IPS-20b (cell line): Measurements from ENCODE around the gene CCPG1.

ENCODE experiments used
- H3K27ac ChIP-seq: one replicate; pipeline ENCODE4 v1.5.1; 2013; ENCODE audit warnings: low read length
- H3K27me3 ChIP-seq: 2 replicates; pipeline ENCODE4 v1.6.1; 2013; ENCODE audit warnings: mild to moderate bottlenecking, low read length, inconsistent platforms; ENCODE audit not compliant: insufficient read depth
- H3K36me3 ChIP-seq: 2 replicates; pipeline ENCODE4 v1.6.1; 2013; ENCODE audit warnings: low read depth, mild to moderate bottlenecking, inconsistent platforms, low read length, moderate library complexity; ENCODE audit not compliant: insufficient read depth
- H3K4me1 ChIP-seq: 2 replicates; pipeline ENCODE4 v1.6.1; 2013; ENCODE audit warnings: mild to moderate bottlenecking, control low read depth, inconsistent platforms, low read length, moderate library complexity; ENCODE audit not compliant: insufficient read depth
- H3K4me3 ChIP-seq: 2 replicates; pipeline ENCODE4 v1.5.1; 2013; ENCODE audit warnings: mild to moderate bottlenecking, low read length, inconsistent platforms
- H3K9ac ChIP-seq: 2 replicates; pipeline ENCODE4 v1.6.1; 2013; ENCODE audit warnings: low read depth, mild to moderate bottlenecking, inconsistent platforms, low read length, moderate library complexity
- H3K9me3 ChIP-seq: 2 replicates; pipeline ENCODE4 v1.6.1; 2013; ENCODE audit warnings: mild to moderate bottlenecking, low read depth, low read length, inconsistent platforms; ENCODE audit not compliant: insufficient read depth

CCPG1 gene

DNA sequence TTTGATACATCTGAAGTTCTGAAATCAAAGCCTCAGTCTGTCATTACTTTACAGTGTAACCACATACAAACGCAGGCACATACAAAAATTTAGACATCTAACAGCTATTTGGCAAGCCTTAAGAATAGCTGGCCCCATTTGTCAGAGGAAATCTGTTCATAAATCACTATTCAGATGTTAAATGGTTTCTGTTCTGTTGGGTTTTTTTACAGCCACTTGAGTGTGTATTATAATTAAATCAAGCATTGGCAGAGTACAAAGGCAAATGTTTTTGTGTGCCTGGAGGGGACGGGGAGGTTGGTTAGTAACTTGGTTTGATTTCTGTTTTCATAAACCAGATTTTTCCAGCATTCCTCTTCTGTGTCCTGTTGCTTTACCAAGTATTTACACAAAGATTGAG lies 65.0 kb downstream of the CCPG1 start:
- Histone ChIP-seq H3K27ac (no peak overlapping the region), H3K36me3 (no peaks in the 10 kb centered on the region), H3K4me3 (no peak overlapping the region), H3K4me1 (peaks cover 13% of the 10 kb centered on the region), H3K9me3 (no peaks in the 10 kb centered on the region), H3K9ac (no peak overlapping the region), H3K27me3 (no peaks in the 10 kb centered on the region)

DNA sequence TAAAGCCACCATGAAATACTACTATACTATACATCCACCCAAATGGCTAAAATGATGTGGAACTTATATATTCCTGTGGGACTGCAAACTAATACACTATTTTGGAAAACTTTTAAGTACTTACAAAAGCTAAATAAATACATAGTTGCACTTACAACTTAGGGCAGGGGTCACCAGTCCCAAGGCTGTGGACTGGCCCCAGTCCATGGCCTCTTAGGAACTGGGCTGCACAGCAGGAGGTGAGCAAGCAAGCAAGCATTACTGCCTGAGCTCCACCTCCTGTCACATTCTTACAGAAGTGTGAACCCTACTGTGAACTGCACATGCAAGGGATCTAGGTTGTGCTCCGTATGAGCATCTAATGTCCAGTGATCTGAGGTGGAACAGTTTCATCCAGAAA lies 71.0 kb downstream of the CCPG1 start:
- Histone ChIP-seq H3K9ac (no peak overlapping the region), H3K4me3 (no peak overlapping the region), H3K4me1 (no peaks in the 10 kb centered on the region), H3K27ac (no peak overlapping the region), H3K27me3 (no peaks in the 10 kb centered on the region), H3K36me3 (no peaks in the 10 kb centered on the region), H3K9me3 (no peaks in the 10 kb centered on the region)

DNA sequence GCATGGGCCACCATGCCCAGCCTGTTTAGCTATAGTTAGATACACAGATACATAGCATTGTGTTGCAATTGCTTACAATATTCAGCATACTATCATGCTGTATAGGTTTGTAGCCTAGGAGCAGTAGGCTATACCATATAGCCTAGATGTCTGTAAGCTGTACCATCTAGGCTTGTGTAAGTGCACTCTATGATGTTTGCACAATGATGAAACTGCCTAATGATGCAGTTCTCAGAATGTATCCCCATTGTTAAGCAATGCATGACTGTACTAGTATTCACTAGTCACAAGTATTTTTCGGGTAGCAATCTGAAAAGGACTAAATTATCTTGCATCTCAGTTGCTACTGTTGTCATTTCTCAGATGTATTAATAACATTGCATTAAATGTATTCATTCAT lies 73.2 kb downstream of the CCPG1 start:
- no peaks in the 10 kb centered on the region for H3K36me3 ChIP-seq

DNA sequence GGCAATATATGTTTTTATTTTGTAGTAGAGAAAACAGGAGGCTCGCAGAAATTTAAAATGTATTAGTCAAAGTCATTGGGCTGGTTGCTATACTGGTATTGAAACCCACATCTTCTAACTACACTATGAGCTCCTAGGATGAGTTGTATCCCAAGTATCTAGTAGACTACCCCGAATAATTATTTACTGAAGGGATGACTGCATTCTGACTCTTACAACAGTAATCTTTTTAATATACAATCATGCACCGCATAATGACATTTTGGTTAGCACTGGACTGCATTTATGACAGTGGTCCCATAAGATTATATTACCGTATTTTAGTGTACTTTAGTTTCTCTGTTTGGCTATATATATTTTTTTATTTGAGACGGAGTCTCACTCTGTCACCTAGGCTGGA lies 73.8 kb downstream of the CCPG1 start:
- no peaks in the 10 kb centered on the region for H3K9me3 ChIP-seq
- no peak overlapping the region for H3K27ac ChIP-seq

More for the DNA sequence above, 73.2 kb downstream of the CCPG1 start:
- H3K9me3 ChIP-seq = no peaks in the 10 kb centered on the region
- H3K4me3 ChIP-seq = no peak overlapping the region
- H3K27me3 ChIP-seq = no peaks in the 10 kb centered on the region
- no peaks in the 10 kb centered on the region for H3K4me1 ChIP-seq
- H3K27ac ChIP-seq = no peak overlapping the region
- no peak overlapping the region for H3K9ac ChIP-seq

DNA sequence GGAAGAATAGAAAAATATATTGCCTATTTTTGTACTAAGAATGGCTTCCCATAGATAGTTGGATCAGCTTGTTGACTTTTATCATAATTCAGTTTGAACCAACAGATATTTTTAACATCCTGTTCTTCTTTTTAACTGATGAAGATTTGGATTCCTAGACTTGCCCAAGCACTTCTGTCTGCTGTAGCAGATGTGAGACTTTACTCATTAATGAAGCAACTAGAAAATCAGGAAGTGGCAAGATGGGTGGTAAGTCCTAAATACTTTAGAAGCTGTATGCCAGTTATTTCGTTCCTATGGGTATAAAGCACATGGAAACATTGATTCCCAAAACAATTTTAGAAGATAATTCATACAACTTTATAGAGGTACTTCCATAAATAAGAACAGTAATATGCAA lies 80.8 kb downstream of the CCPG1 start:
- H3K36me3 ChIP-seq = no peaks in the 10 kb centered on the region
- H3K9me3 ChIP-seq = no peaks in the 10 kb centered on the region
- H3K4me1 ChIP-seq = peaks cover 9% of the 10 kb centered on the region; the same call in 1 of the 2 replicates
- no peak overlapping the region for H3K27ac ChIP-seq
- no peak overlapping the region for H3K4me3 ChIP-seq
- H3K27me3 ChIP-seq = no peaks in the 10 kb centered on the region
- H3K9ac ChIP-seq = no peak overlapping the region

More for the DNA sequence above, 73.8 kb downstream of the CCPG1 start:
- no peaks in the 10 kb centered on the region for H3K36me3 ChIP-seq
- H3K4me1 ChIP-seq = no peaks in the 10 kb centered on the region
- H3K27me3 ChIP-seq = no peaks in the 10 kb centered on the region
- H3K9ac ChIP-seq = no peak overlapping the region
- no peak overlapping the region for H3K4me3 ChIP-seq

DNA sequence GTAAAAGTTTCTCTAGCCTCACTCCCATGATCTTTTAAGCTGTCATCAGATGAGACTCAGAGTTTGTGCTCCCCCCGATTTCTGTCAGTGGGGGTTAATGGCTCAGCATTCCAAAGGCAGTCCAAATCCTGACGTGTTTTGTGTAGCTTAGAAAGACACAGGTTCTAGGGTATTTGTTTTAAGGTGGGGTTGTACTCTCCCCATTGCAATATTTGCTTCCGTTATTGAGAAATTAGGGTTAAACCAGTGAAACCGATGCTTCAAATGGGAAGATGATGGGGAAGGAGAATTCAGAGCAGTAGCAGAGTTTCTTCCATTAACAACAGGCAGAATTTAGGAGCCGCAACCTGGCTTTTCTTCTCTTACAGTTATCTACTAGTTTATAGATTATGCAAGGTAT lies 85.7 kb downstream of the CCPG1 start:
- no peaks in the 10 kb centered on the region for H3K27me3 ChIP-seq
- no peak overlapping the region for H3K9ac ChIP-seq
- no peaks in the 10 kb centered on the region for H3K36me3 ChIP-seq
- H3K9me3 ChIP-seq = no peaks in the 10 kb centered on the region
- no peak overlapping the region for H3K27ac ChIP-seq
- peaks cover 9% of the 10 kb centered on the region; the same call in 1 of the 2 replicates for H3K4me1 ChIP-seq
- H3K4me3 ChIP-seq = no peak overlapping the region

DNA sequence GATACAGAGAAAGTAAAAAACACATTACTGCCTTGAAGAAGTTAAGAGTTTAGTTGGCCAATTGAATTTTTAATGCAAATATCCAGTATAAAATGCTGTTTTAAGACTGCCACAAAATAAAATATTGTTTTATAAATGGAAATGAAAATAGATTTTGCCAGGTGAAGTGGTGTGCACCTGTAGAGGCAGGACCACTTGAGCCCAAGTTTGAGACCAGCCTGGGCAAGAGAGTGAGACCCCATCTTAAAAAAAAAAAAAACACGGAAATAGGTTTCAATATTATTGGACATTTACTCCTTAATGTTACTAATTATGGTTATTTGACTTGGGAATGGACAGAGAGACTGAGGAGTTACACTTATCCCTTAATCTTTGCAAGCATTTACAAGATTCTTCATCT lies 87.2 kb downstream of the CCPG1 start:
- Histone ChIP-seq H3K9me3 (no peaks in the 10 kb centered on the region), H3K36me3 (no peaks in the 10 kb centered on the region), H3K4me1 (peaks cover 9% of the 10 kb centered on the region; the same call in 1 of the 2 replicates), H3K27me3 (no peaks in the 10 kb centered on the region), H3K27ac (no peak overlapping the region), H3K4me3 (no peak overlapping the region), H3K9ac (no peak overlapping the region)

DNA sequence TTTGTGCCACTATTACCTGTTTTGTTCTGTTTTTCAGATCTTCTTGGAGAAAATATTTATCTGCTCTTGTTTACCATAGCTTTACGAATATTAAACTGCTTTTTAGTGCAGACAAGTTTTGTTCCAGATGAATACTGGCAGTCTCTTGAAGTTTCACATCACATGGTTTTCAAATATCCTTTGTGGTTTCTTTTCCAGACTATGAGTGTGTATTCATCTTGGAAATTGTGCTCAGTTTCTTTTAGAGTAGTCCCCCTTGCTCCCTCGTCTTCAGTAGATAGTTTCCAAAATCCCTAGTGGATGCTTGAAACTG lies 88.0 kb downstream of the CCPG1 start:
- Histone ChIP-seq H3K9me3 (no peaks in the 10 kb centered on the region), H3K27me3 (no peaks in the 10 kb centered on the region), H3K4me1 (peaks cover 9% of the 10 kb centered on the region; the same call in 1 of the 2 replicates), H3K4me3 (peak overlapping the region; percentile 28; the same call in 1 of the 2 replicates), H3K9ac (no peak overlapping the region), H3K27ac (no peak overlapping the region), H3K36me3 (no peaks in the 10 kb centered on the region)

DNA sequence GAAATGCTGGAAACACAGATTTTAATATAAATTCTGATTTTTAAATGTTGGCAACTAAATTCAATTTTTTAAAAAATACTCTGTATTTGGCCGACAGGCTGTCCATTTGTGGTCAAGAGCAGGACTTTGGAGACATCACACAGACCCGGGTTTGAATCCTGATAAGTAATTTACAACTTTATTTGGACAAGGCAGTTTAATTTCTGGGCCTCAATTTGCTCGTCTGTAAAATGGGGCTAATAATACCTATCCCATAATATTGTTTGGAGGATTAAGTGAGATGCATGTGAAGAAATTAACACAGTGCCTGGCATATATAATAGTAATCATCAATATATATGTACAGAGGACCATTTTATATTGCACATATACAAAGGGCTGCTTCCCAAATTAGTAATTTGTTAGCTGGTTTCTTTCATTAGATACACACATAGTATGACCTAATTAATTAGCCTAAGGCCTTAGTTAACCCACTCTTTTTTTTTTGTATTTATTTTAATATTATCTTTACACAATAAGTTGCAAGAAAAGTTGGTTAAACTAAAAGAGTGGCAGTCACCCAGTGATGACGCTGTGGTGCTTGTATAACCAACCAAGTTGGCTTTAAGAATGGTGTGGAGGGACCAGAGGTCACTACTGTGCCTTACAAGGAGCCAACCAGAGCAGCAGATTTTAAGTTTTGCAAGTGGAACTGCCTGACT lies 88.5 kb downstream of the CCPG1 start:
- Histone ChIP-seq H3K27me3 (no peaks in the 10 kb centered on the region), H3K4me1 (peaks cover 8% of the 10 kb centered on the region; the same call in 1 of the 2 replicates), H3K36me3 (no peaks in the 10 kb centered on the region), H3K9ac (peak overlapping the region; percentile 90; the same call in 1 of the 2 replicates), H3K9me3 (no peaks in the 10 kb centered on the region), H3K4me3 (peak overlapping the region; percentile 91), H3K27ac (no peak overlapping the region)

DNA sequence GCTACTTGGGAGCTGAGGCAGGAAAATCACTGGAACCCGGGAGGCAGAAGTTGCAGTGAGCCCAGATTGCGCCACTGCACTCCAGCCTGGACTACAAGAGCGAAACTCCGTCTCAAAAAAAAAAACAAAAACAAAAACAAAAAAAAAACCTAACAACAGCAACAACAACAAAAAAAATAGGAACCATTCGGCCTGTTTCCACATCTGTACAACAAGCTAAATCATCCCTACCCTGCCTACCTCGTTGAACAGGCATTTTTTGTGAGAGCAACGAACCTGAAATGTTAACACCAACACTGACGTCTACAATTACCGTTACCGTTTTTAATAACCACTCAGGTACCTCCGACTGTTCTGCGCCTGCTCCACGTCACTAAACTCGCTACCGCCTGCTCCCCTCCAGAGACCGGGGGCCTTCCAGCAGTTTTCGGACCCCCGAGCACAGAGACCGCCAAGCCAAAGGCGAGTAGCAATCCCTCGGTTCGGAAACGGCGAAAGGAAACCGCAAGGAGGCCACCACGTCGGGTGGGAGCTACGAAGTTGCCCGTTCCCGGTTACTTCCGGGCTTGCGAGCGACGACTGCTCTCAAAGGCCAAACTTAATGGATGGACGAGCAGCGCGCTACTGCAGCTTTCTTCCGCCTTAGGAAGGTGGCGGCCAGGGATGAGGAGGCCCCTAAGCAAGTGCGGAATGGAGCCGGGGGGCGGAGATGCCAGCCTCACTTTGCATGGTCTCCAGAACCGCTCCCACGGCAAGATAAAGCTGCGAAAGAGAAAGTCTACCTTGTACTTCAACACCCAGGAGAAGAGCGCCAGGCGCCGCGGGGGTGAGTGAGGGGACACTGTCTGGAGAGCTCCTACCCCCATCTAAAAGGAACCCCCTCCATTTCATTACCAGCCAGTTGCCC lies 89.3 kb downstream of the CCPG1 start, which contains the start of the genes PIGB and PIGBOS1:
TSS of gene PIGB (plus strand) at position 635 of the 907 bp plus-strand sequence. CDS start at position 664, 29 bp downstream.
TSS of gene PIGBOS1 (minus strand) at position 536 of the 907 bp plus-strand sequence. CDS start 1,331 bp downstream, outside the sequence.
- Histone ChIP-seq H3K4me1 (no peaks in the 10 kb centered on the region; the same call in 1 of the 2 replicates), H3K36me3 (no peaks in the 10 kb centered on the region), H3K27ac (no peak within 1 kb of the TSS)

More for the DNA sequence above, 89.3 kb downstream of the CCPG1 start, which contains the start of the genes PIGB and PIGBOS1:
- Histone ChIP-seq H3K9ac (peak within 1 kb of the TSS; percentile 90), H3K4me3 (peak within 1 kb of the TSS; percentile 91), H3K27me3 (no peaks in the 10 kb centered on the region), H3K9me3 (no peaks in the 10 kb centered on the region)
